Measurements from ENCODE around the gene RCOR3. TPM values are rescaled to one million over a fixed set of nuclear protein-coding genes. Genes with fewer than 3 reads are reported as not detected.

The RCOR3 gene
- total RNA-seq, 4 donors from 2014 or later: 52.2 to 77.6 (median 72.1) TPM

DNA sequence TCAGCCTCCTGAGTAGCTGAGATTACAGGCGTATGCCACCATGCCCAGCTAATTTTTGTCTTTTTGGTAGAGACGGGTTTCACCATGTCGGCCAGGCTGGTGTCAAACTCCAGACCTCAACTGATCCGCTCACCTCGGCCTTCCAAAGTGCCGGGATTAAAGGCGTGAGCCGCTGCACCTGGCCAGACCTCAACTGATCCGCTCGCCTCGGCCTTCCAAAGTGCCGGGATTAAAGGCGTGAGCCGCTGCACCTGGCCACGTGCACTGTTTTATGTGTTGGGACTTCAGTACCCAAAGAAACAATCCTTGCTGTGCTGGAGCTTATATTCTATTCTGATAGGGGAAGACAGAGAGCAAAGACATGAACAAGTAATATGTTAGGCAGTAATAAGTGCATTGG lies 77.6 kb downstream of the RCOR3 start:
- peak; percentile 33 for DNase-seq
- Histone ChIP-seq H3K9me3 (no peaks in the 10 kb centered on the region), H3K27ac (peak overlapping the region; percentile 79 to 87 (median 86)), H3K4me1 (peaks cover 54 to 92% (median 73%) of the 10 kb centered on the region in 4 donors), H3K4me3 (no peak overlapping the region), H3K36me3 (no peaks in the 10 kb centered on the region), H3K27me3 (no peaks in the 10 kb centered on the region)
- intact Hi-C loops (cut with DNase I; ENCODE audit: low total_unique reads) (no loop called here), in situ Hi-C loops (cut with MboI; ENCODE audit: low pct_ligation_motif_present in 1 of 4, low pct_unique_long_range_greater_than_20kb in 1 of 4, low sequenced_read_pairs in 3 of 4) (no loop called here)
- TF ChIP-seq POLR2A (IDR thresholded peaks at IDR 0.05) (no peak), EP300 (IDR thresholded peaks at IDR 0.05; ENCODE audit: low read depth) (no peak), POLR2AphosphoS5 (IDR thresholded peaks at IDR 0.05) (no peak)
- TF ChIP-seq, protein P1, sequence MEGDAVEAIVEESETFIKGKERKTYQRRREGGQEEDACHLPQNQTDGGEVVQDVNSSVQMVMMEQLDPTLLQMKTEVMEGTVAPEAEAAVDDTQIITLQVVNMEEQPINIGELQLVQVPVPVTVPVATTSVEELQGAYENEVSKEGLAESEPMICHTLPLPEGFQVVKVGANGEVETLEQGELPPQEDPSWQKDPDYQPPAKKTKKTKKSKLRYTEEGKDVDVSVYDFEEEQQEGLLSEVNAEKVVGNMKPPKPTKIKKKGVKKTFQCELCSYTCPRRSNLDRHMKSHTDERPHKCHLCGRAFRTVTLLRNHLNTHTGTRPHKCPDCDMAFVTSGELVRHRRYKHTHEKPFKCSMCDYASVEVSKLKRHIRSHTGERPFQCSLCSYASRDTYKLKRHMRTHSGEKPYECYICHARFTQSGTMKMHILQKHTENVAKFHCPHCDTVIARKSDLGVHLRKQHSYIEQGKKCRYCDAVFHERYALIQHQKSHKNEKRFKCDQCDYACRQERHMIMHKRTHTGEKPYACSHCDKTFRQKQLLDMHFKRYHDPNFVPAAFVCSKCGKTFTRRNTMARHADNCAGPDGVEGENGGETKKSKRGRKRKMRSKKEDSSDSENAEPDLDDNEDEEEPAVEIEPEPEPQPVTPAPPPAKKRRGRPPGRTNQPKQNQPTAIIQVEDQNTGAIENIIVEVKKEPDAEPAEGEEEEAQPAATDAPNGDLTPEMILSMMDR (IDR thresholded peaks at IDR 0.05): no peak
- WGBS, 2 donors (ENCODE audit: low coverage in 1 of 2): 66% methylated on average over 15 of the region's 15 CpGs; no CpG with 5 or more reads in 1 of the 2 donors

DNA sequence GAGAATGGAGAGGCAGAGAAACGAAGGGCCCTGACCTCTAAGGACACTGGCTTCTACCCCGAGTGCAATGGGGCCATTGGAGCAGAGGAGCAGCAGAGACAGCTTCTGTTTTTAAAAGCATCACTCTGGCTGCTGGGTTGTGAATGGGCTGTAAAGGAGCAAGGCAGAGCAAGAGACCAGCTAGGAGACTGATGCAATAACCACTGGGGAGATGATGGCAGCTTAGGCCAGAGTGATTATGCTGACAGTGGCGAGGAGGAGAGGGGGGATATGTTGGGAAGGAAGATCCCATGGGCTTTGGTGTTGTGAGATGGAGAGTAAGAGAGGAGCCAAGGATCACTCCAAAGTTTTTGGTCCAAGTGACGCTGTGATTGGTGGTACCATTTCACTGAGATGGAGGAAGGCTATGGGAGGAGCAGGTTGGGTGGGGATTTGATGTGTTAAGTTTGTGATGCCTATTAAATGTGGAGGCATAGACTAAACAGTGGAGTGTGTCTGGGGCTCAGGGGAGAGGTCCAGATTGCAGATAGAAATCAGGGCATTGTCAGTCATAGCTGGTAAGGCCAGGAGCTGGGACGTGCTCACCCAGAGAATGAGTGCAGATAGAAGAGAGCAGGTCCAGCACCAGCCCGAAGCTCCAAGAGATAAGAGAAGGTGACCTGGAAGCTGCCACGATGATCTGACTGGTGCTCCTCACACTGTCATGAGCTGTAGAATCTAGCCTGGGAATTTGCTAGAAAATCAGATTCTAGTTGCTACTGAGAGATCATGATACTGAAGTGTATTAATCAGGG lies 78.5 kb downstream of the RCOR3 start:
- peaks cover 47 to 83% (median 66%) of the 10 kb centered on the region in 4 donors for H3K4me1 ChIP-seq
- no peak for DNase-seq
- WGBS, 2 donors (ENCODE audit: low coverage in 1 of 2): 77 to 78% methylated on average over 4 to 7 of the region's 7 CpGs
- H3K9me3 ChIP-seq: no peaks in the 10 kb centered on the region
- H3K27ac ChIP-seq: peak overlapping the region; percentile 79 to 87 (median 86)
- H3K27me3 ChIP-seq: no peaks in the 10 kb centered on the region
- TF ChIP-seq EP300 (IDR thresholded peaks at IDR 0.05; ENCODE audit: low read depth): no peak
- no peak for TF ChIP-seq POLR2A (IDR thresholded peaks at IDR 0.05)
- no peak for TF ChIP-seq POLR2AphosphoS5 (IDR thresholded peaks at IDR 0.05)
- TF ChIP-seq, protein P1 (IDR thresholded peaks at IDR 0.05): no peak
- in situ Hi-C loops (cut with MboI; ENCODE audit: low pct_ligation_motif_present in 1 of 4, low pct_unique_long_range_greater_than_20kb in 1 of 4, low sequenced_read_pairs in 3 of 4): no loop called here
- H3K36me3 ChIP-seq: no peaks in the 10 kb centered on the region
- no peak overlapping the region for H3K4me3 ChIP-seq
- intact Hi-C loops (cut with DNase I; ENCODE audit: low total_unique reads): no loop called here

DNA sequence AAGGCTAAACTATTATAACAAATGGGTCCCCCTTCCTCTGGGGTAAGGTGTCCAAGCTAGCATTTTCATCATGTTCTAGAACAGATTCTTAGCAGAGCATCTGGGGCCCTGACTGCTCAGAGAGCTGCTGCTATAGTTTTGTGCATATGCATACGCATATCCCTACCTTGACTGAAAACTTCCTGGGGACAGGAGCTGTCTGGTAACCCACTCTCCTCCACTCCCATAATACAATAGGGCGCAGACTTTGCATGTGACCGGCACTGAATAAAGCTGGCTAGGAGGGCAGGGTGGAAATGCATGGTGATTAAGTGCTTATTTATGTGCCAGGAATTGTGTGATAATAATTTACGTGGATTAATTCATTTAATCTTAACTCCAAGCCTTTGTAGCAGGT lies 79.1 kb downstream of the RCOR3 start:
- Histone ChIP-seq H3K27ac (no peak overlapping the region), H3K4me1 (peaks cover 47 to 78% (median 64%) of the 10 kb centered on the region in 4 donors), H3K9me3 (no peaks in the 10 kb centered on the region), H3K36me3 (no peaks in the 10 kb centered on the region), H3K27me3 (no peaks in the 10 kb centered on the region), H3K4me3 (no peak overlapping the region)
- TF ChIP-seq EP300 (IDR thresholded peaks at IDR 0.05; ENCODE audit: low read depth): no peak
- no peak for TF ChIP-seq POLR2AphosphoS5 (IDR thresholded peaks at IDR 0.05)
- TF ChIP-seq, protein P1 (IDR thresholded peaks at IDR 0.05): no peak
- no peak for TF ChIP-seq POLR2A (IDR thresholded peaks at IDR 0.05)
- DNase-seq: no peak
- in situ Hi-C loops (cut with MboI; ENCODE audit: low pct_ligation_motif_present in 1 of 4, low pct_unique_long_range_greater_than_20kb in 1 of 4, low sequenced_read_pairs in 3 of 4) (no loop called here), intact Hi-C loops (cut with DNase I; ENCODE audit: low total_unique reads) (no loop called here)
- WGBS, 2 donors (ENCODE audit: low coverage in 1 of 2): 83 to 98% methylated on average over 3 to 4 of the region's 4 CpGs

DNA sequence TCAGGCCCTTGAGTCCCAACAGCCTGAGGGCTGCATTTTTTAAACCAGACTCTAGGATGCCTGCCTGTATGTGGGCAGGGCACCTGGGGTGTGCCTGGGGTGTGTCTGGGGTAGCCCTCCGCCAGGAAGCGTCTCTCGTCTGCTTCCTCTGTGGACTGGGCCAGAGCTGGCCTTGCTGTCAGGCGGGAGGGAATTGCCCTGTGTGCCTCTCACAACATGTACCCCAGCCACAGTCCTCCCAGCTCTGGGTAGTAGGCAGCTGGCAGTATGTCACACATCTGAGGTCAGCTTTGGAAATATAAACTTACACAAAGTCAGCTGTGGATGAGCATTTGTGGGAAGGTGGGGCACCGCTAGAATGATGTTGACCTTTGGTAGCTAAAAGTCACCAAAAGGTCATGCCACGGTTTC lies 80.5 kb downstream of the RCOR3 start:
- 50 to 82% methylated on average over 2 to 6 of the region's 6 CpGs for WGBS, 2 donors (ENCODE audit: low coverage in 1 of 2)
- H3K4me1 ChIP-seq: peaks cover 39 to 77% (median 57%) of the 10 kb centered on the region in 4 donors

More for the DNA sequence above, 80.5 kb downstream of the RCOR3 start:
- H3K9me3 ChIP-seq: no peaks in the 10 kb centered on the region
- H3K4me3 ChIP-seq: no peak overlapping the region
- H3K36me3 ChIP-seq: no peaks in the 10 kb centered on the region
- in situ Hi-C loops (cut with MboI; ENCODE audit: low pct_ligation_motif_present in 1 of 4, low pct_unique_long_range_greater_than_20kb in 1 of 4, low sequenced_read_pairs in 3 of 4): no loop called here
- H3K27me3 ChIP-seq: no peaks in the 10 kb centered on the region
- peak overlapping the region in 3 of 4 donors; percentile 6 to 28 (median 11) for H3K27ac ChIP-seq
- DNase-seq: peak; percentile 62
- intact Hi-C loops (cut with DNase I; ENCODE audit: low total_unique reads): no loop called here
- TF ChIP-seq, protein P1 (IDR thresholded peaks at IDR 0.05): no peak
- TF ChIP-seq POLR2A (IDR thresholded peaks at IDR 0.05): no peak
- TF ChIP-seq POLR2AphosphoS5 (IDR thresholded peaks at IDR 0.05): no peak
- no peak for TF ChIP-seq EP300 (IDR thresholded peaks at IDR 0.05; ENCODE audit: low read depth)
